ENCODE results near the gene ANKLE1.

The ANKLE1 gene

DNA sequence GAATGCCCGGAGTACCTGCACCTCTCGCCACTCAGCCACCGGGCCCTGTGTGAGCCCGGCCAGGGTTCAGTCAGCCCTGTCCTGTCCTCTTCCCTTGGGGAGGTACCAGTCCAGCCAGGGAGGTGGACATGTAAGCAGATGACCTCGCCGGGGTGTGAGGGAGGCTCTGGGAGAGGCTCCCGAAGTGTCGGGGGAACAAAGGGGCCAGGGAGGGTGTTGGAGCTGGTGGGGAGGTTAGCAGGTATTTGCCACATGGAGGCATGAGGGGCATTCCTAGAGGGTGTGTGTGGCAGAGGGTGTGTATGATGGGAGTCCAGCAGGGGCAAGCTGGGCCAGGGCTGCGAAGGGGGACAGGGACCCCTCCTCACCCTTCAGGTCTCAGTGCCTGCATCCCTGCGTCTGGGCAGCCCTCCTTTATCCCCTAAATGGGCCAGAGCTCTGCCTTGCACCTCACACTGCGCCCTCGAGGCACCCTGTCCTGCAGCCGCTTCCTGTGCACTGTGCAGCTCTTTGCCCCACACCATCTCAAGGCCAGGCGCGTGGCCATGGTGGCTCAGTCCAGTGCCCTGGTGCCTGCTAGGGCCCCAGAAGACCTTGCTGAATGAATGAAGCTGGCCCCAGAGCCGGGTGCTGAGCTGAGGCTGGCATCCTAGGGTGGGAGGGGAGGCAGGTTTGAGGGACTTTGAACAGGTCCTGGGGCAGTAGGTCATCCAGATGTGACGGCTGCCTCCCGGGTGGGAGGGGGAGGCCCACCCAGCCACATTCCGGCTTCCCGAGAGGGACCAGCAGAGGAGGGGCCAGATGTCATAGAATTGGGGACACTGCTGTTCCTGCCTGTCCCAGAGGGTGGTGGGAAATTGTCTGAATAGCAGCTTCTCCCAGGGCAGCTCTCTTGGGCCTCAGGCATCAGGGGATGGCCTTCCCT is 30.8 kb downstream of the ANKLE1 start:
- TF ChIP-seq SIN3A (IDR thresholded peaks at IDR 0.05; ENCODE audit: borderline replicate concordance, insufficient read depth, low read length) (no peak), POLR2AphosphoS5 (IDR thresholded peaks at IDR 0.05; ENCODE audit: low read depth, low read length) (no peak), FOXP2 (optimal IDR thresholded peaks at IDR 0.05; ENCODE audit: borderline replicate concordance, extremely low read depth, extremely low read length, insufficient read depth) (no peak), TAF1 (IDR thresholded peaks at IDR 0.05; ENCODE audit: borderline replicate concordance, insufficient read depth, low read length) (no peak)
- TF ChIP-seq, protein P1, sequence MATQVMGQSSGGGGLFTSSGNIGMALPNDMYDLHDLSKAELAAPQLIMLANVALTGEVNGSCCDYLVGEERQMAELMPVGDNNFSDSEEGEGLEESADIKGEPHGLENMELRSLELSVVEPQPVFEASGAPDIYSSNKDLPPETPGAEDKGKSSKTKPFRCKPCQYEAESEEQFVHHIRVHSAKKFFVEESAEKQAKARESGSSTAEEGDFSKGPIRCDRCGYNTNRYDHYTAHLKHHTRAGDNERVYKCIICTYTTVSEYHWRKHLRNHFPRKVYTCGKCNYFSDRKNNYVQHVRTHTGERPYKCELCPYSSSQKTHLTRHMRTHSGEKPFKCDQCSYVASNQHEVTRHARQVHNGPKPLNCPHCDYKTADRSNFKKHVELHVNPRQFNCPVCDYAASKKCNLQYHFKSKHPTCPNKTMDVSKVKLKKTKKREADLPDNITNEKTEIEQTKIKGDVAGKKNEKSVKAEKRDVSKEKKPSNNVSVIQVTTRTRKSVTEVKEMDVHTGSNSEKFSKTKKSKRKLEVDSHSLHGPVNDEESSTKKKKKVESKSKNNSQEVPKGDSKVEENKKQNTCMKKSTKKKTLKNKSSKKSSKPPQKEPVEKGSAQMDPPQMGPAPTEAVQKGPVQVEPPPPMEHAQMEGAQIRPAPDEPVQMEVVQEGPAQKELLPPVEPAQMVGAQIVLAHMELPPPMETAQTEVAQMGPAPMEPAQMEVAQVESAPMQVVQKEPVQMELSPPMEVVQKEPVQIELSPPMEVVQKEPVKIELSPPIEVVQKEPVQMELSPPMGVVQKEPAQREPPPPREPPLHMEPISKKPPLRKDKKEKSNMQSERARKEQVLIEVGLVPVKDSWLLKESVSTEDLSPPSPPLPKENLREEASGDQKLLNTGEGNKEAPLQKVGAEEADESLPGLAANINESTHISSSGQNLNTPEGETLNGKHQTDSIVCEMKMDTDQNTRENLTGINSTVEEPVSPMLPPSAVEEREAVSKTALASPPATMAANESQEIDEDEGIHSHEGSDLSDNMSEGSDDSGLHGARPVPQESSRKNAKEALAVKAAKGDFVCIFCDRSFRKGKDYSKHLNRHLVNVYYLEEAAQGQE (IDR thresholded peaks at IDR 0.05; ENCODE audit: insufficient read depth in 1 of 2, low read depth in 2 of 2, low read length in 2 of 2) = no peak

DNA sequence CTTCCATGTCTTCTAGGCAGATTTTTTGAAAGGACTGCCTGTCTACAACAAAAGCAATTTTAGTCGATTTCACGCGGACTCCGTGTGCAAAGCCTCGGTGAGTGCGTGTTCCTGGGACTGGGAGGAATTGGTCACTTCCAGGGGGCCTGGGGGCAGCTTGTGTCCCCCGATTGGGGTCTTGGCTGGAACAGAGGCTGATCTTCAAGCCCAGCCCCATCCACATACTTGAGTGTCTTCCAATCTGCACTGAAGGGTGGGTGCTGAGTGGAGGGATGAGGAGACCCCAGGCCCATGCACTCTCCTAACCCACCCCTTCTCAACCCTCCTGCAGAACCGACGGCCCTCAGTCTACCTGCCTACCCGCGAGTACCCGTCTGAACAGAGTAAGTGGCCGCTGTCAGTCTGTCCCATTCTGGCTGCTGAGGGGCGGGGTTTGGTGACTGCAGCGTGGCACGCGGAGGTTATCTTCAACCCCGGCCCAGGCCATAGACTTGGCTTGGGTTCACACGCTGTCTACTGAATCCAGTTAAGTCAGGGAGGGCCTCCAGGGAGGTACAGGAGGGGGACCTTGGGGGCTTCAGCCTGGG is 32.4 kb downstream of the ANKLE1 start:
- no peak for TF ChIP-seq SIN3A (IDR thresholded peaks at IDR 0.05; ENCODE audit: borderline replicate concordance, insufficient read depth, low read length)
- TF ChIP-seq, protein P1 (IDR thresholded peaks at IDR 0.05; ENCODE audit: insufficient read depth in 1 of 2, low read depth in 2 of 2, low read length in 2 of 2) = no peak
- TF ChIP-seq TAF1 (IDR thresholded peaks at IDR 0.05; ENCODE audit: borderline replicate concordance, insufficient read depth, low read length) = no peak
- no peak for TF ChIP-seq POLR2AphosphoS5 (IDR thresholded peaks at IDR 0.05; ENCODE audit: low read depth, low read length)
- no peak for TF ChIP-seq FOXP2 (optimal IDR thresholded peaks at IDR 0.05; ENCODE audit: borderline replicate concordance, extremely low read depth, extremely low read length, insufficient read depth)

DNA sequence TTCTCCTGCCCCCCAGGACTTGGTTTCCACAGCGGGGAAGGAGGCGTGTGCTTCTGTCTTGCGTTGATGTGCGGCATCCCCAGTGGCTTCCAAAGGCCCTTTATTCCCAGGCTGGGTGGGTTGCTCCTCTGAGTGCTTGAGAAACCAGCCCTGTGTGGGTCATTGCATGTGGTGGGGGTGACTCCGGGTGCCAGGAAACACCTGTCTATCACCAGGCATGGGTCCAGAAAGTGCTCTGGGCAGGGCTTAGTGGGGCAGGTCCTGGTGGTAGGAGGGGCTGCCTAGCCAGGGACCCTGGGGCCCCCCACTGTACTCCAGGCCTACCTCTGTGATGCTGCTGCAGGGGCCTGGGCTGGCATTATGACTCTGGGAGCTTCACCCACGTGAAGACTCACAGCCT is 37.3 kb downstream of the ANKLE1 start:
- no peak for TF ChIP-seq SIN3A (IDR thresholded peaks at IDR 0.05; ENCODE audit: borderline replicate concordance, insufficient read depth, low read length)

DNA sequence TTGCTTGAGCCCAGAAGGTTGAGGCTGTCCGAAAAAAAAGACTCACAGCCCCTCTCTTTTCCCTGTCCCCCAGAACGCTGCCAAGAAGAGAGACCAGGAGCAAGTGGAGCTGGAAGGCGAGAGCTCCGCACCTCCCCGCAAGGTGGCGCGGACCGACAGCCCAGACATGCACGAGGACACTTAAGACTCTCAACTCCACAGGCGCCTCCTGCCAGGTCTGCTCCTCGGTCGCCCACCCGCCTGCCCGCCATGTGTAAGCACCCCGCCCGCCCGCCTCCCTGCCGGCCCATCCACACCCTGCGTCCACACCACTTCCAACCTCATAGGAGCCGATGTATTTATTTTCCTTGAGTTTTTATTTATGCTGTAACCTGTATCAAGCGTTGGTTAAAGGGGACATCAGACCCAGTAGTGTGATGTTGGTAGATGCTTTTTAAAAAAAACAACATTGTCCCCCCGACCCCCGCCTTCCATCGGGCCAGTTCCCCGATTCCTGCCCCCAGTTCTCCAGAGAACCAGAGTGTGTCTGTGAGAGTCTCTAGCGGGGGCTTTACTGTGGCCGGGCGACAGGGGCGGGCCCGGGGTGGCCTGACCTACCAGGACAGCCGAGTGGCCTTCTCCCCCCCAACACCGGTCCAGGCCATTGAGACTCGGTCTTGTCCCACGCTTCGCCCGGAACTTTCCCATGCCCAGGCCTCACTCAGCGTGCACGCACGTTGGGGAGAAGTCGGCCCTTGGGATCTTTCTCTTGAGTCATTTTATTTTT is 38.0 kb downstream of the ANKLE1 start:
- TF ChIP-seq, protein P1 (IDR thresholded peaks at IDR 0.05; ENCODE audit: insufficient read depth in 1 of 2, low read depth in 2 of 2, low read length in 2 of 2) = no peak
- TF ChIP-seq SIN3A (IDR thresholded peaks at IDR 0.05; ENCODE audit: borderline replicate concordance, insufficient read depth, low read length) = no peak
- no peak for TF ChIP-seq TAF1 (IDR thresholded peaks at IDR 0.05; ENCODE audit: borderline replicate concordance, insufficient read depth, low read length)
- TF ChIP-seq FOXP2 (optimal IDR thresholded peaks at IDR 0.05; ENCODE audit: borderline replicate concordance, extremely low read depth, extremely low read length, insufficient read depth) = no peak
- TF ChIP-seq POLR2AphosphoS5 (IDR thresholded peaks at IDR 0.05; ENCODE audit: low read depth, low read length) = no peak

DNA sequence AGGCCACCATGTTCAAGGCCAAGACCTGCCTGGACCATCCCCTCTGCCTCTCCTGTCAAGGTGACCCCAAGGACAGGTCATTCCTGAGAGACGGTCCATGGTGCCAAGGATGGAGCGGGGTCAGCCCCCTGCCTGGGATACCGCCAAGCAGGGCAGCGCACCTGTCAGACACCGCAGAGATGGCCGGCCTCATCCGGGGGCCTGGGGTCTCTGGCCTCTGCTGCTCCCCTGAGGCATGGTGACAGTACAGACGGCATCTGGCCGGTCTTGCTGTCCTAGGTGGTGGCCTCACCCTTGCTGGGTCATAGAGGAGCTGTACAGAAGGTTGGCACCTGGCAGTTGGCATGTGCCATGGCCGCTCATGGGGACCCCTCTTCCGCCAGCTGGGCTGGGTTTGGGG is 38.7 kb downstream of the ANKLE1 start:
- TF ChIP-seq SIN3A (IDR thresholded peaks at IDR 0.05; ENCODE audit: borderline replicate concordance, insufficient read depth, low read length) = no peak
- no peak for TF ChIP-seq TAF1 (IDR thresholded peaks at IDR 0.05; ENCODE audit: borderline replicate concordance, insufficient read depth, low read length)
- TF ChIP-seq FOXP2 (optimal IDR thresholded peaks at IDR 0.05; ENCODE audit: borderline replicate concordance, extremely low read depth, extremely low read length, insufficient read depth) = no peak
- no peak for TF ChIP-seq POLR2AphosphoS5 (IDR thresholded peaks at IDR 0.05; ENCODE audit: low read depth, low read length)
